Measurements from ENCODE around the gene BYSL.
"Not testable (repeated sequence)": the region's sequence is repeated elsewhere in the genome, so short reads cannot be mapped to it uniquely, and the experiment has no call there.

The BYSL gene

DNA sequence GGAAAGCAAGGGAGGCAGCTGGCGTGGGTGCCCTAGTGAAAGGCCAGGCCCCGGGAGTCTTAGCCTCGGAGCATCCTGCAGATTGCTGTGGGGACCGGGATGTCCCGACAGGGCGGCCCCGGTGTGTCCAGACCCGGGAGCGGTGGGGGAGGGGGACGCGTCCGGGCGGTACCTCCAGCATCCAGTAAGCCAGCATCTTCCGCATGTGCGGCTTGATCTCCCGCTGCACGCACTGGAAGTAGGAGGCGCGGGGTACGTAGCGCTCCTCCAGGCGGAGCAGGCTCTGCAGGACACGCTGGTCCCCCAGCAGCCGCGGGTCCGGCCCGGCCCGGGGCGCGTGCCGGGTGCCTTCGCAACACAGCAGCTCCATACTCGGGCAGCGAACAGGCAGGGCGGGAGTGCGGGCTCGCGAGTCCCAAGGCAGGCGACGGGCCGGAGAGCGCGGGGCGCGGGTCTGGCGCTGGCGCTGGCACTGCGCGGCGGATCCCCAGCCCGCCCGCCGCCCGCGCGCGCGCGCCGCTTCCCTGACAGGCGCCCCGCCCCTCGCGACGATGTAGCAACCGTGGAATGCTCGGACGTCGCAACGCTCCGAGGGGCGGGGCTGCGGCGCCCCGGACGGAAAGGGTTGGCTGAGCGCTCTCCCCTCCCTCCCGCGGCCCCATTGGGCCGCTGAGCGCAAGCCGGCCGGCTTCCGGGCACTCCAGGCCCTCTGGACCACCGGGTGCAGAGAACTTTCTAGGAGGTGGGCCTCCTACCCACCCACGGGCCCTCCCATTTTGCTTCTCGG lies 20.2 kb downstream of the BYSL start, which contains the start of gene CCND3:
Gene CCND3 (minus strand): TSS at position 529 of the 787 bp plus-strand sequence. CDS start 159 bp downstream, at position 370.
- TF ChIP-seq, protein P1, sequence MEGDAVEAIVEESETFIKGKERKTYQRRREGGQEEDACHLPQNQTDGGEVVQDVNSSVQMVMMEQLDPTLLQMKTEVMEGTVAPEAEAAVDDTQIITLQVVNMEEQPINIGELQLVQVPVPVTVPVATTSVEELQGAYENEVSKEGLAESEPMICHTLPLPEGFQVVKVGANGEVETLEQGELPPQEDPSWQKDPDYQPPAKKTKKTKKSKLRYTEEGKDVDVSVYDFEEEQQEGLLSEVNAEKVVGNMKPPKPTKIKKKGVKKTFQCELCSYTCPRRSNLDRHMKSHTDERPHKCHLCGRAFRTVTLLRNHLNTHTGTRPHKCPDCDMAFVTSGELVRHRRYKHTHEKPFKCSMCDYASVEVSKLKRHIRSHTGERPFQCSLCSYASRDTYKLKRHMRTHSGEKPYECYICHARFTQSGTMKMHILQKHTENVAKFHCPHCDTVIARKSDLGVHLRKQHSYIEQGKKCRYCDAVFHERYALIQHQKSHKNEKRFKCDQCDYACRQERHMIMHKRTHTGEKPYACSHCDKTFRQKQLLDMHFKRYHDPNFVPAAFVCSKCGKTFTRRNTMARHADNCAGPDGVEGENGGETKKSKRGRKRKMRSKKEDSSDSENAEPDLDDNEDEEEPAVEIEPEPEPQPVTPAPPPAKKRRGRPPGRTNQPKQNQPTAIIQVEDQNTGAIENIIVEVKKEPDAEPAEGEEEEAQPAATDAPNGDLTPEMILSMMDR (IDR thresholded peaks at IDR 0.05; ENCODE audit: control insufficient read depth, extremely low read depth, insufficient read depth), result no peak
- DNase-seq (ENCODE audit: low read depth), result peak; percentile 52
- peak within 1 kb of the TSS; percentile 92 for H3K4me3 ChIP-seq (ENCODE audit: low read depth, low read length)

DNA sequence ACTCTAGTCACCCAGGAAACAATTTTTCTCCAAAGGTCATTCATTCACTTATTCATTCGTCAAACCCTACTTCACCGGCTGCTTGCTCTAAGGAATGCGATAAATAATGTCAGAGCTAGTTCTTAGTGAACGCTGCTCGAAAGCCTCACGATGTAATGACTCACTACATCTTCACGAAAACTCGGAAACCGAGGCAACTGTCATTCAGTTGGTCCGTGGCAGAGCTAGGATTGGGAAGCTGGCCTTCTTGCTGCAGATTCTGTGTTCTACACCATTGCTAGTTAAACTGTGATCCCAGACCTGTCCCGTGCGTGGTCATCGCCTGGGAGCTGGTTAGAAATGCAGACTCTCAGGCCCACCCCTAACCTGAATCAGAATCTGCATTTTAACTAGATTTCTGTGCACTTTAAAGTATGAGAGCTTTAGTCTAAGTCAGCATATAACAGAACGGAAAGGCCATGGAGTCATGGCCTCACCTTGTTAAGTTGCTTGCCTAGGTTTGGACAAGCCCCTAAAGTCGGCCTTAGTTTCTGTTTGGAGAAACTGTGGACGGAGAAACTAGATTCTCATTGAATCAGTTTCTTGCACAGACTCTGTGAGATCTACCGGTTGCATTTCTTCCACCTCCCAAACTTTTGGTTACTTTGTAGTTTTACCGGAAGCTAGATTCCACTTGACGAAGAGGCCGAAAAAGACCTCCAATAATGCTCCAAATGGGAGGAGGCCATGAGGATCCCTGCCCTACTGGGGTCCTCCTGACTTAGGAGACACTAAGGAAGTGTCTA lies 21.0 kb downstream of the BYSL start:
- peak overlapping the region; percentile 92 for H3K4me3 ChIP-seq (ENCODE audit: low read depth, low read length)
- TF ChIP-seq, protein P1 (IDR thresholded peaks at IDR 0.05; ENCODE audit: control insufficient read depth, extremely low read depth, insufficient read depth), result no peak
- DNase-seq (ENCODE audit: low read depth), result no peak

- not testable (repeated sequence) for DNase-seq (ENCODE audit: low read depth); H3K4me3 ChIP-seq (ENCODE audit: low read depth, low read length)
Observed at GRCh38 chr6:41942882-41943281, 21.6 kb downstream of the BYSL start.

GRCh38 chr6:41943456-41943855 lies 22.2 kb downstream of the BYSL start:
- no peak overlapping the region for H3K4me3 ChIP-seq (ENCODE audit: low read depth, low read length)
- TF ChIP-seq, protein P1 (IDR thresholded peaks at IDR 0.05; ENCODE audit: control insufficient read depth, extremely low read depth, insufficient read depth), result no peak
- DNase-seq (ENCODE audit: low read depth), result no peak

DNA sequence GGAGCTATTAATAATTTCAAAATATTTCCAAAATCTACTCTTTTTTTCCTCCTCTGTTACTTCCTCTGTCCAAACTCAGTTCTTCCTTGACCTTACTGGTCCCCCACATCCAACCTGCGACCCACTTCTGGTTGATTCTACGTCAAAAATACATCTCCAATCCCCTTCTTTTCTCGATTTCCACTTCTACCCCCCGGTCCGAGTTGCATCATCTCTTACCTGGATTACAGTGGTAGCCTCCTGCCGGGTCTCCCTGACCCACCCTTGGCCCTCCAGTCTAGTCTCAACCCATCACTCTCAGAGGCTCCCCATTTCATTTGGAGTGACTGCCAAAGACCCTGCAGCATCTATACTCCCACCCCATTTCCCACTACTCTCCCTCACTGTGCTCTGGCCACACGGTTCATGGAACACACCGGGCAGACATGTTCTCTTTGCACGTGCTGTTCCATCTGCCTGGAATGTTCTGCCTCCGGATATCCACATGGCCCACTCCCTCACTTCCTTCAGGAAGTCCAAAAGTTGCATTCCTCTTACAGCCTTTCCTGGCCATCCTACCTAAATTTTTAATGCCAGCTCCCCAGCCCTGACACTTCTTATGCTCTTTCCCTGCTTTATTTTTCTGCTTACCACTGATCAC lies 26.4 kb downstream of the BYSL start:
- DNase-seq (ENCODE audit: low read depth), result no peak
- no peak overlapping the region for H3K4me3 ChIP-seq (ENCODE audit: low read depth, low read length)
- TF ChIP-seq, protein P1 (IDR thresholded peaks at IDR 0.05; ENCODE audit: control insufficient read depth, extremely low read depth, insufficient read depth), result no peak

- no peak overlapping the region for H3K4me3 ChIP-seq (ENCODE audit: low read depth, low read length)
- TF ChIP-seq, protein P1 (IDR thresholded peaks at IDR 0.05; ENCODE audit: control insufficient read depth, extremely low read depth, insufficient read depth), result no peak
- DNase-seq (ENCODE audit: low read depth), result no peak
Observed at GRCh38 chr6:41954668-41955067, 33.4 kb downstream of the BYSL start.

DNA sequence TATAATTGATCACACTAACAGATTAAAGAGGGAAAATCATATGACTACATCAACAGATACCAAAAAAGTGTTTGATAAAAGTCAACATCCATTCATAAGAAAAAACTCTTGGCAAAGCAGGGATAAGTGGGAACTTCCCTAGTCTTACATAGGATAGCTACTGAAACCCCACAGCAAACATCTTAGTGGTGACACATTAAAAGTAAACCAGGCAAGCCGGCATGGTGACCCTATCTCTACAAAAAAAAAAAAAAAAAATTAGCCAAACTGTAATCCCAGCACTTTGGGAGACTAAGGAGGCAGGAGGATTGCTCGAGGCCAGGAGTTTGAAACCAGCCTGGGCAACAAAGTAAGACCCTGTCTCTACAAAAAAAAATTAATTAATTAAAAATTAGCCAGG lies 34.1 kb downstream of the BYSL start:
- no peak for DNase-seq (ENCODE audit: low read depth)
- TF ChIP-seq, protein P1 (IDR thresholded peaks at IDR 0.05; ENCODE audit: control insufficient read depth, extremely low read depth, insufficient read depth), result no peak
- H3K4me3 ChIP-seq (ENCODE audit: low read depth, low read length), result no peak overlapping the region
